BE2C (cell line): ENCODE measurements around the gene FAM219A.

Experiments
- DNase-seq: peaks from one replicate; pipeline ENCODE4 v3.0.0-alpha.2; 2020
- H3K27me3 ChIP-seq: fragments of 250-450 bp; sonication (Bioruptor Pico); 2 replicates; pipeline ENCODE4 v1.5.1; 2020; ENCODE audit warnings: mild to moderate bottlenecking
- H3K36me3 ChIP-seq: fragments of 250-450 bp; sonication (Bioruptor Pico); 2 replicates; pipeline ENCODE4 v1.5.1; 2020; ENCODE audit warnings: mild to moderate bottlenecking
- H3K4me1 ChIP-seq: fragments of 250-450 bp; sonication (Bioruptor Pico); 2 replicates; pipeline ENCODE4 v1.5.1; 2020
- H3K4me3 ChIP-seq: 2 replicates; pipeline ENCODE4 v1.5.1; 2011; ENCODE audit warnings: low read depth, low read length
- H3K9me3 ChIP-seq: fragments of 250-450 bp; sonication (Bioruptor Pico); 2 replicates; pipeline ENCODE4 v1.5.1; 2020
- CTCF ChIP-seq: IDR thresholded peaks from 2 replicates; pipeline ENCODE4 v1.5.1; 2012; ENCODE audit warnings: mild to moderate bottlenecking, low read depth, low read length

The FAM219A gene

GRCh38 chr9:34503406-34503805 lies 45.0 kb upstream of the FAM219A start:
- Histone ChIP-seq H3K27me3 (no peaks in the 10 kb centered on the region), H3K4me1 (no peaks in the 10 kb centered on the region; the same call in 1 of the 2 replicates), H3K4me3 (no peak overlapping the region), H3K9me3 (no peaks in the 10 kb centered on the region), H3K36me3 (no peaks in the 10 kb centered on the region)
- no peak for DNase-seq
- TF ChIP-seq CTCF, result no peak

GRCh38 chr9:34502891-34503290 lies 44.5 kb upstream of the FAM219A start:
- no peaks in the 10 kb centered on the region for H3K27me3 ChIP-seq
- no peaks in the 10 kb centered on the region for H3K9me3 ChIP-seq
- no peak overlapping the region for H3K4me3 ChIP-seq
- no peaks in the 10 kb centered on the region for H3K36me3 ChIP-seq
- no peak for DNase-seq
- H3K4me1 ChIP-seq, result no peaks in the 10 kb centered on the region; the same call in 1 of the 2 replicates
- TF ChIP-seq CTCF, result no peak

- no peak overlapping the region for H3K4me3 ChIP-seq
- no peaks in the 10 kb centered on the region for H3K36me3 ChIP-seq
- H3K9me3 ChIP-seq, result no peaks in the 10 kb centered on the region
- no peaks in the 10 kb centered on the region for H3K27me3 ChIP-seq
- no peak for TF ChIP-seq CTCF
- no peak for DNase-seq
- H3K4me1 ChIP-seq, result no peaks in the 10 kb centered on the region; the same call in 1 of the 2 replicates
Observed at GRCh38 chr9:34502471-34502870, 44.1 kb upstream of the FAM219A start.

- Histone ChIP-seq H3K36me3 (no peaks in the 10 kb centered on the region), H3K9me3 (no peaks in the 10 kb centered on the region), H3K27me3 (no peaks in the 10 kb centered on the region), H3K4me3 (no peak overlapping the region), H3K4me1 (no peaks in the 10 kb centered on the region; the same call in 1 of the 2 replicates)
- no peak for TF ChIP-seq CTCF
- DNase-seq, result no peak
Observed at GRCh38 chr9:34501889-34502425, 43.6 kb upstream of the FAM219A start.

GRCh38 chr9:34501372-34501771 lies 43.0 kb upstream of the FAM219A start:
- H3K36me3 ChIP-seq, result no peaks in the 10 kb centered on the region
- no peaks in the 10 kb centered on the region for H3K9me3 ChIP-seq
- H3K4me1 ChIP-seq, result no peaks in the 10 kb centered on the region; the same call in 1 of the 2 replicates
- no peak for TF ChIP-seq CTCF
- DNase-seq, result no peak
- no peaks in the 10 kb centered on the region for H3K27me3 ChIP-seq
- no peak overlapping the region for H3K4me3 ChIP-seq

- no peaks in the 10 kb centered on the region; the same call in 1 of the 2 replicates for H3K4me1 ChIP-seq
- H3K27me3 ChIP-seq, result no peaks in the 10 kb centered on the region
- no peak overlapping the region for H3K4me3 ChIP-seq
- H3K36me3 ChIP-seq, result no peaks in the 10 kb centered on the region
- peak; percentile 69 for DNase-seq
- peak; percentile 99 for TF ChIP-seq CTCF
- no peaks in the 10 kb centered on the region for H3K9me3 ChIP-seq
Observed at GRCh38 chr9:34500623-34501267, 42.4 kb upstream of the FAM219A start.
